ENCODE measurements around the gene SH3GL3.

The SH3GL3 gene

DNA sequence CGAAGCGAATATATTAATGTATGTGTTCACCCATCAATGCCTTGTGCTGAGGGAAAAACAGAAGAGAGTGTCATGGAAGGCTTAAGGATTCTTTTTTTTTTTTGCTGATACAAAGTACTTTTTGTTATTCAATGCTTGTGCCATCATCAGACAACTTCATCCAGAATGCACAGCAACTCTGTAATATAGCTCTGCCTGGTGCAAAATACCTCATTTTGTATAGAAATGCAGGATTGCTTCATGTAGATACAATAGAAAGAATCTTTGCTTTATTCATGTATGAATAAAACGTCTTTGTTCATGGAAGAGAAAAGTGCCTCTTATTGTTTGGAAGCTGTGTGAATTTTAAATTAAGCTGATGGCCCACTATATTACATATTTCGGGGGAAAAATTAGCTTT lies 62.9 kb downstream of the SH3GL3 start:
- no peak for DNase-seq (ENCODE audit: low spot score)

DNA sequence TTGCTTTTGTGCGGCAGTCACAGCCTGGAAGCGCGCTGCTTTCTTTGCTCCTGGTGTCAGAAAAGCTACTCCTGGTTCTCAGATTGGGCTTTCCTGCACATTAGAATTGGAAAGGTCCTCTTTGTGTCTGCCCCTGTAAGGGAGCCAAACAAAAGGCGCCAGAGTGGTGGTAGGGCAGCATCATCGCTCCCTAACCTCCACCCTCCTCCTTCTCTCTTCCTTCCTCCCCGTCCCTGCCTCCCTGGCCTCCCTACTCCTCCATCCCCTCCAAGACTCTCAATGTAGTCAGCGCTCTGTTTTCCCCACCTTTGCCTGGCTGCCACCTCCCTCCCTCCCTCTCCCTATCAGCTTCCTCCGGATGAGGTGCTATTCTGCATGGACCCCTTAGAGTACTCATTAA lies 65.3 kb downstream of the SH3GL3 start:
- no peak for DNase-seq (ENCODE audit: low spot score)

DNA sequence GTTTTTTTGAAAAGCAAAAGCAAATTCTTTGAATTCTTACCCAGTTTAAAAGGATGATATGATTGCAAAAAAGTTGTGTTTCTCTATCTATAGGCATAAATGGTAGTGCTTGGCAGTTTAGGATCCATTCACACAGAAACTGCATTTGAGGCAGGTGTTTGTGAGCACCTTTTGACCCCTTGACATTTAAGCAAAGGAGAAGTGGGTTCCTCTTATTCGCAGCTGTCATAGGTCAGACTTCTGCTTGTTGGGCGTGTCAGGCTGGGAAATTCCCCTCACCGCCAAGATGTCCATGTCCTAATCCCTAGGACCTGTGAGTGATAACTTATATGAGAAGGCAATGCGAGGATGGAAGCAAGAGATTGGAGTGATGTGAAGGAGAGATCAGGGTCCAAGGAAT lies 67.4 kb downstream of the SH3GL3 start:
- DNase-seq (ENCODE audit: low spot score), result no peak

DNA sequence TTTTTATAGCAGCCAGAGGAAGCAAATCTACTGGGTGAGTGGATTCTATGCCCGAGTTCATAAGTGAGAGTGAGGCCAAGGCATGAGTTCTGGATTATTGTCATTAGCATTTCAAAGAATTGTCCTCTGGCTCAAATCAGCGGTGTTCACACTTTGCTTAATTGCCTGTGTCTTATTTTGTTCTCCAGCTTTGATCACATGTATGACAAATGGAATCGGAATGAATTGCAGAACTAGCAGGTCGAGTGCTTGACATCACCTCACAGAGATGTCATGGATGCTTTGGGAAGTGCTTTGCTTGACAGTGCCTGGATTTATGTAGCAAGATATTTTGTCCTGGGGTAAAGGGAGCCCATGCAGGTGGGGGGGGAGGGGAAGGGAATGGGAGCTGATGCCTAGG lies 68.0 kb downstream of the SH3GL3 start:
- DNase-seq (ENCODE audit: low spot score), result no peak

DNA sequence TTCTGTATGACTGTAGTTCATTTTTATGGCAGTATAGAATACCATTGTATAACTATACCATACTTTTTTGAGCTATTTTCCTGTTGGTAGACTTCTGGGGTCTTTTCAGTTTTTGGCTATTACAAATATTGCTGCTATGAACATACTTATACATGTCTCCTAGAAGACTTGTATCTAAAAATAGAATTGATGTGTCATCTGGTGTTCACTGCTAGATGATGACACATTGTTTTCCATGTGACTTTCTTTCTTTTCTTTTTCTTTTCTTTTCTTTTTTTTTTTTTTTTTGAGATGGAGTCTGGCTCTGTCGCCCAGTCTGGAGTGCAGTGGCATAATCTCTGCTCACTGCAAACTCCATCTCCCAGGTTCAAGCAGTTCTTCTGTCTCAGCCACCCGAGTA lies 69.8 kb downstream of the SH3GL3 start:
- peak; percentile 27 for DNase-seq (ENCODE audit: low spot score)

DNA sequence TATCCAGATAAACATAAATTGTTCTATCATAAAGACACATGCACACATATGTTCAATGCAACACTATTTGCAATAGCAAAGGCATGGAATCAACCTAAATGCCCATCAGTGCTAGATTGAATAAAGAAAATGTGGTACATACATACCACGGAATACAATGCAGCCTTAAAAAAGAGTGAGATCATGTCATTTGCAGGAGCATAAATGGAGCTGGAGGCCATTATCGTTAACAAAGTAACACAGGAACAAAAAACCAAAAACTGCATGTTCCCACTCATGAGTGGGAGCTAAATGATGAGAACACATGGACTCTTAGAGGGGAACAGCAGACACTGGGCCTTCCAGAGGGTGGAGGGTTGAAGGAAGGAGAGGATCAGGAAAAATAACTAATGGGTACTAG lies 79.2 kb downstream of the SH3GL3 start:
- DNase-seq (ENCODE audit: low spot score), result no peak

DNA sequence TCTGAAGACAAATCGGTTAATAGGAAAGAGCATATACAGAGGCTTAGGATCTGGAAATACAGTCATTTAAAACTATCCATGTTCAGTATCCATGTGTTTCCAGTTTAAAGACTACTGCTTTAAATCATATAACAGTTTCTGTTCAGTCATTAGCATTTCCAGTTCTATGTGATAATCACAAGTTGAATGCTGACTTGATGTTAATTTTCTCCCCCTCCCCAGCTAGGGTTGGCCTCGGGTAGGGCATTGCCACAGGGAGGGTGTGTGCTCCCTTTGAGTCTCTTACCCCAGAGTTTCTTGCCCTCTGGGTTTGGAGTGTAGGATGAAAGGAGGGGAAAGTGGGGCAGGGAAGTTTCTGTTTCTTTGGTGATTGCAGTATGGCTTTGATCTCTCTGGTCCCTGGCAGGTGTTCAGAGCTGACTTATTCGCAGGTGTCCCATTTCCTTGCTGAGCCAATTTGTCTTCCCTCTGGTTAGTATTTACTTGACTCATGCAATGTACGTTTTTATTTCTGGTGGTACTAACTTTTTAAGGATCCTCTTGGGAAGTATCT lies 86.3 kb downstream of the SH3GL3 start:
- no peak for DNase-seq (ENCODE audit: low spot score)

DNA sequence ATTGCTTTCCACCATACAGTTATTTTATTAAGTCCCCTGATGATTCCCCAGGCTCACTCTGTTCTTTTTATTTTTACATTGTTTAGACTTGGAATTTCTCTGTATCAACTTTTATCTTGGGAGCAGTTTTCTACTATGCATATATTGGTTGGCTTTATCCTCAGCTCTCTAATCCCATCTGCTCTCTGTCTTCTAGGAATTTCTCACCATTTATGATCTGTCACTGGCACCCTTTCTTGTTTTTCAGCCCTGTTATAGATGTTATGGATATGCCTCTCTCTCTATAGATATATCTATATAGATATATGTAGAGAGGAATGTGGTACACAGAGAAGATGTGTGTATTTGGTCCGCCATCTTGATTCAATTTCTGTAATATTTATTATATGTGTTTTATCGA lies 90.5 kb downstream of the SH3GL3 start:
- no peak for DNase-seq (ENCODE audit: low spot score)

DNA sequence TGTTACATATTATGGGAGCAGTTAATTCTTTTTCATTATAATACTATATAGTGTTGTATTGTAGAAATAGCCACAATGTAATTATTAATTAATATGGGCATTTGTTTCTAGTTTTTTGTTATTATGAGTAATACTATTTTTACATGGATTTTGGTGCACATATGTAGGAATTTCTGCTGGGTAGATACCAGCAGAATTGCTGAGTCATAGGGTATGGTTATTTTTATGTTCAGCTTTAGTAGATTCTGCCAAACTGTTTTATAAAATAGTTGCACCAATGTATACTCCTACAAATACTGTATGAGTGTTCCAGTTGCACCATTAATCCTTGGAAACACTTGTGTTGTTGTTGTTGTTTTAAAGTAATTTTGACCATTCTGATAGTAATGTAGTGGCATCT lies 91.5 kb downstream of the SH3GL3 start:
- no peak for DNase-seq (ENCODE audit: low spot score)

DNA sequence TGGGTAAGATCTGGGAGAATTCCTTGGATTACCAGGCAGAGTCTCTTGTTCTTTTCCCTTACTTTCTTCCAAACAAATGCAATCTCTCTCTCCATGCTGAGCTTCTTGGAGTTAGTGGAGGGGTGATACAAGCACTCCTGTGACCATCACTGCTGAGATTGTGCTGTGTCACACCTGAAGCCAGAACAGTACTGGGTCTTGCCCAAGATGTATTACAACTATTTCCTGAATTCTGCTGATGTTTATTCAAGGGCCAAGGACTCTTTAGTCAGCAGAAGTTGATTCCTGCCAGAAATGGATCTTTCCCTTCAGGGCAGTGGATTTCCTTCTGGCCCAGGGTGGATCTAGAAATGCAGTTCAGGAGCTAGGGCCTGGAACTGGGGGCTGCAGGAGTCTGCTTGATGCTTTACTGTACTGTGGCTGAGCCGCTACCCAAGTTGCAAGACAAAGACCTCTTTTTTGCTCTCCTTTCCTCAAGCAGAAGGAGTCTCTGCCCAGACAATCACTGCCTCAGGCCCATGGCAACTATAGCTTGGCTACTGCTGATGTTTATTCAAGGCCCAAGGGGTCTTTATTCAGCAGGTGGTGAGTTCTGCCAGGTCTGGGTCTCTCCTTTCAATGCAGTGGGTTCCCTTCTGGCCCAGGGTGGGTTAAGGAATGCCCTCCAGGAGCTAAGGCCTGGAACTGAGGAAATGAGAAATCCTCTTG lies 98.8 kb downstream of the SH3GL3 start:
- no peak for DNase-seq (ENCODE audit: low spot score)

DNA sequence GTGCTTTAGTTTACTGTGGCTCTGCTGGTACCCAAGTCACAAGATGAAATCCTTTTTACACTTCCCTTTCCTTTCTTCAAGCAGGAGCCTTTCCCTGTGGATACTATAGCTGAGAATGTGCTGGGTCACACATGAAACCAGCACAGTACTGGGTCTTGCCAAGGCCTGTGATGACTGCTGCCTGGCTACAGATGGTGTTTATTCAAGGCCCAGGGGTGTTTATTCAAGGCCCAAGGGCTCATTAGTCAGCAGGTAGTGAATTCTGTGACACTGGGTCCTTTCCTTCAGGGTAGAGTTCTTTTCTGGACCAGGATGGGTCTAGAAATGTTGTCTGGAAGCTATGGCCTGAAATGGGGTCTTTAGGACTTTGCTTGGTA lies 99.4 kb downstream of the SH3GL3 start:
- DNase-seq (ENCODE audit: low spot score), result no peak

DNA sequence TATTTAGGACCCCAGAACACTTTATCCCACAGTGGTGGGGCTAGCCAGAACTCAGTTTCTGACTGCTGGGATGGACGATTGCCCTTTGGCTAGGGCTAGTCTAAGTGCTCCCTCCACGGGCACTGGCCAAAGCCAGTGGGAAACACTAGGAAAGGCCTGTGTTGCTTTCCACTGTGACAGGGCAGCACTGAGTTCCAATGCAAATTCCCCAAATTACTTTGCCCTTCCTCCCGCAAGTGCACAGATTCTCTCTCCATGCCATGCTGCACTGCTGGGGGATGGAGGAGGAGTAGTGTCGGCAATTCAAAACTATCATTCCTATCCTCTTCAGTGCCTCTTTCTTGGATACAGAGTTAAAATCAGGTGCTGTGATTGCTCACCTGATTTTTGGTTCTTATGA lies 100.0 kb downstream of the SH3GL3 start:
- DNase-seq (ENCODE audit: low spot score), result no peak

DNA sequence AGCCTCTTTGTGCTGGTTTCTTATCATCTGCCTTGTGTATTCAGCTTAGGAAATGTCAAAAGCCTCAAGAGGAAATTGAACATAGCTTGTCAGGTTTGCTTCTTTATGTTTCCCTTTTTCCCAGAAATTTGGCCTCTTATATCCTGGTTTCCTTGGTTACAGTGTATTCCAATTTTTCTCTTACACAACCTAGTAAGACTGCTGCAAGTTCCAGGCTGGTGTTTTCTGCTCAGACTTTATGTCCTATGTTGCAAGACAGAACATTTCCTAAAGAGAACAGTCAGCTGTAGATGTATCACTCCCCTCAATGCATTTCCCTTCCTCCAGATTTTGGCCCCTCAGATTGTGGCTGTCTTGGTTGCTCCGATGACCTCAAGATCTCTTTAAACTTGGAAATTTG lies 102.5 kb downstream of the SH3GL3 start:
- no peak for DNase-seq (ENCODE audit: low spot score)

DNA sequence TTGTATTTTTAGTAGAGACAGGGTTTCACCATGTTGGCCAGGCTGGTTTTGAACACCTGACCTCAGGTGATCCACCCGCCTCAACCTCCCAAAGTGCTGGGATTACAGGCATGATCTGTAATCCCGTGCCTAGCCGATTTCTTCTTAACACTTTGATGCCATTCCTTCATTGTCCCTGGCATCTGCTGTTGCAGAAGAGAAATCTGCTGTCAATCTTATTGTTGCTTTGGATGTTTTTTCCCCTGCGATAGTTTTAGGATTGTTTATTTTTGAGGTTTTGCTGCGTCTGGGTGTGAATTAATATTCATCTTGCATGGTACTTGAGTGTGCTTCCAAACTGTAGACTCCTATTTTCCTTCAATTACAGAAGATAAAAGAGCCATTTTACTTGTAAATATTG lies 107.4 kb downstream of the SH3GL3 start:
- no peak for DNase-seq (ENCODE audit: low spot score)

DNA sequence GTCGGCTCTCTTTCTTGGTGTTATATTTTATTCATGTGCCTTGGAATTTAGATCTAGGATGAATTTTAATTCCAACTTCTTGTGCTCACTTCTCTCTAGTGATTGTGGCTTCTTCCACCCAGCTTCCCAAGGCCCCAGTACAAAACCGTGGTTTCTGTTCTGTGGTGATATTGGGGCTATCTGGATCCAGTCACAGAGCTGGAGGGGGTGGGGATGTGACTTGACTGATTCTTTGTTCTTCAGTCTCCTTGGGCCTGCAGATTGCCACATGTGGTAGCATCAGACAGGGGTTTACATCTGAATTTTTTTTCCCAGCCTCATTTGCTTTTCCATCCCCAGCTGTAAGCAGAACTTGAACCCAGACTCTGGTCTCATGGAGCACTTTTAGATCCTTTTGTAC lies 108.2 kb downstream of the SH3GL3 start:
- no peak for DNase-seq (ENCODE audit: low spot score)

DNA sequence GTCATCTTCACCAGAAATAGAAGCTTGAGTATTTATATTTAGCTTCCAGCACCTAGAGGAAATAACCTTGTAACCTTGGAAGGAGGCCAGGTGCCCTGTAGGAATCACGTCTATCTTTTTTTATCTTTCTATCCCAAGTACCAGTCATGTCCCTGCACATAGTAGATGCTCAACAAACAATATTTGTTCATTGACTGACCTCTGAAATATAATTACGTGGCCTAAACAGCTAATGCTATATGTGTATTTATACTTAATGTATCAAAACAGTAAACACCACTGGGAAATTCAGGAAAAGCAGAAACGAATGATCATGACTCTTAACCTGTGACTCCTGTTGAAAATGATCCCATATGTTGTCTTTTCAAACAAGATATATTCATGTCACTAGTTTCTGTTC lies 108.9 kb downstream of the SH3GL3 start:
- no peak for DNase-seq (ENCODE audit: low spot score)

DNA sequence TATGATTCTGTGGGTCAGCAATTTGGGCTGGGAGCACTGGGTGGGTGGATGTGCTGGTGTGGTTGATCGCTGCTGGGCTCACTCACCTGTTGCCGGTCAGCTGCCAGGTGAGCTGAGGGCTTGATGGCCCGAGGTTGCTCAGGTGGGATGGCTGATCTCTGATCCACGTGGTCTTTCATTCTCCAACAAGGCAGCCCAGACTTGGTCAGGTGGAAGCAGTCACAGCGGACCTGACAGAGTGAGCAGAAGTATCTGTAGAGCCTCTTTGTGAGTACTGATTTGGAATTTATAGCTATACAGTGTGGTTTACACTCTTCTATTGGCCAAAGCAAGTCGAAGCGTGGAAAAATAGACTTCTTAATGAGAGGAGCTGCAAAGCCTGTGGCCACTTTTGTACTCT lies 109.6 kb downstream of the SH3GL3 start:
- no peak for DNase-seq (ENCODE audit: low spot score)

DNA sequence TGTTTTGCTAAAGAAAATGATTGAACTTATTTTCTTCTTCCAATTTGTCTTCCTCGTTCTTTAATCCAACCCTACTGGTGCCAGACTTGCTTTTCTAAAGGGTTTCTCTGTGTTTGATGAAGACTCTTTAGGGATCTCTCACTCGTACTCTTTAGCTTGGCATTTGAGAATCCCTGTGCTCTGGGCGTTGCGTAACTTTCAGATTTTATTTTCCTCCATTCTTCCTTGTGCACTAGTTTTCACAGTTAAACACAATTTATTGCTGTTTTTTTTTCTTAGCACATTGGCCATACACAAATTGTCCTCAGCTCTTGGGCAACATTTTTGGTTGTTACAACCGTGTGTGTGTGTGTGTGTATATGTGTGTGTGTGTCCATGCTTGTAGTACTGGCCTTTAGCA lies 111.0 kb downstream of the SH3GL3 start:
- no peak for DNase-seq (ENCODE audit: low spot score)

DNA sequence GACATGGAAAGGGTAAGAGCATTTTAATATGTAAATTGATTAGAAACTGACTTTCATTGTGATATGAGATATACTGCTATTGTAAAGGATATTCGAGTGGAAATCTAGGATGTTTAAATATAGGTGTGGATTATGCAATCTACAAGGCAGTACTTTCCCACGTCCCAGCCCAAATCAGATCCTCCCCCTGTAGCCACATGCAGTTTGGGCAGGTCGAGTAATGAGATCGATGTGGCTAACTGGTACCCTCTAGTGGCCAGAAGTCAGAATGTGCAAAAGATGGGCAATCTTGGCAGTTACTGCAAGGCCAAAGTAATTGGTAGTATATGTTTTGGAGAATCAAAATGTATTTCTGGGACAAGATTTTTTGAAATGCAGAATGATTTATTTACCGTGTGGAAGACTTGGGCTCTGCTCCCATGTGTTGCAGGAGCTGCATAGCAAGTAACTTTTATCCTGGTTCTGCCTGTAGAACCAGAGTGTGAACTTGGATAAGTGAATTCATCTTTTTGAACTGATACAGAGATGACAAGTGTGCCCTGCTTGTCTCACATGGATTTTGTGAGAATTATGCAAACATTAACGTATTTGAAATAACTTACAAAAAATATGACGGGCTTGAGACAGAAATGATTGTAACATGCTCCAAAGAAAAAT lies 112.3 kb downstream of the SH3GL3 start:
- peak; percentile 84 for DNase-seq (ENCODE audit: low spot score)

DNA sequence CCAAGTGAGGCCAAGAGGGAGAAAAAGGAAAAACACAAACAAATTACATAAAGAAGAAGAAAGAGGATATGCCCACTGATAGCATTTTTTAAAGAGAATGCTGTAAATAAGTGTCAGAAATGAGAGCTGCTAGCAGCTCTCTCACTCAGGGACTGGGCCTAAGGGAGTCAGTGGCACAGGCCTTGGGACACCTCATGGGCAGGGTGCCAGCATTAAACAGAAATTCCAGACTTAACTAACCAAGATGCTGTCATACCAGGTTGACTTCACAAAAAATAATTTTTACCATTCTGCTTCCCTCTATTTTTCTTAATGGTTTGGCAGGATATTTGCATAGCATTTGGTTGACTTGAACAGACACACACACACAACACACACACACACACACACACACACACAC lies 114.5 kb downstream of the SH3GL3 start:
- no peak for DNase-seq (ENCODE audit: low spot score)

DNA sequence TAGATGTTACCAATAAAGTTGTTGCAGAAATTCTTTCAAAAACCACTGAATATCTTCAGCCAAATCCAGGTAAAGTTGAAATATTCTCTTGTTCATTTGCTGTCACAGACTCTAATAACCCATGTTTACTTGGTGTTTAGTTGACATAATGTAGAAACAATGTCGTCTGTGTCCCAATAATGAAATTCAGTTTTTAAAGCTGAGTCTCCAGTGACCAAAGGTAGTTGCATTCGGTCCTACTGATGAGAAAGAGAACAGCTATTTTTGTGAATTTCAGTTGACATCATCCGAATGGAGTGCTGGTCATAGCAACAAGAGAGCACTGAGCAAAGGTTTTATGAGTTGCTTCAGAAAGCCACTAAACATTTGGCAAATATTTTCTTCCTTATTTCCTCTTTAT lies 118.0 kb downstream of the SH3GL3 start:
- no peak for DNase-seq (ENCODE audit: low spot score)

DNA sequence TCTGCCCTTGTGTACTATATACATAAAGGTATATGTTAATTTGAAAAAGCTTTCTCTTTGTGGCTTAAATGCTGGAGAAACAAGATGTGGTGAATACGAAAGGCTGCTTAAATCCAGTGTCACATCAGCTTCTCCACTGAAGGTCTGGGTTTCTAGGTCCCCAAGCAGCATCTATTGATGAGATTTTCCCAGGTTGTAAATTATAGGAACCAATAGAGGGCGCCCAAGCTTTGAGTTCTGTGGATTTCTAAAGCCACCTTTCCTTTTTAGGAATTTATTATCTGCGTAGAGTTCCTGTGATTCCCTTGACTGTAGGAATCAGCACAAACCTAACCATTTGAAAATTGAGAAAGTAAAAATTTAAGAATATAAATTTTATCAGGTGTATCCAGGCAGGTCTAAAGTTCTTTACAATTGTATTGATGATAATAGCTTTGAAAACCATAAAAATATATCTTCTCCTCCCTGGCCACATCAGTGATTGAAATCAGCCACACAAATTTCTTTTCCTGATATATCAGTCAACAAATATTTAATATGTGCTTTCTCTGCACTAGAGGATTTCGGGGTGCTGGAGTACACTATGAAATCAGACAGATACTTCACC lies 118.5 kb downstream of the SH3GL3 start:
- peak; percentile 33 for DNase-seq (ENCODE audit: low spot score)

DNA sequence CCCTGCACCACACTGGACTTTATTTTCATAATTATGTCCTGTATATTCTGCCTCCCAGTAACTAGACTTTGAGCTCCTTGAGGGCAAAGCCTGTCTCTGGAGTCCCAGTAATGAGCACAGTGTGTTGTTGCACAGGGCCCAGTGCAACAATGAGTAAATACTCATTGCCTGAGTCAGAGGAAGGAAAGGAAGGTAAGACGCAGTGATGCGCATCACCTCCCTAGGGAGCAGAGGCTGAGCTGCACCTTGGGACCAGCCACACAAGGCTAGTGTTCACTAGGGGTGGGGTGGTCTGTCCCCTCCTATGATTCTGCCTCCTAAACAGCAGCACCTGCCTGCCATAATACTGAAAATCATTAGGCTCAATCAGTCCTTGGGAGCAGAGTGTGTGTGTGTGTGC lies 120.2 kb downstream of the SH3GL3 start:
- DNase-seq (ENCODE audit: low spot score), result no peak

DNA sequence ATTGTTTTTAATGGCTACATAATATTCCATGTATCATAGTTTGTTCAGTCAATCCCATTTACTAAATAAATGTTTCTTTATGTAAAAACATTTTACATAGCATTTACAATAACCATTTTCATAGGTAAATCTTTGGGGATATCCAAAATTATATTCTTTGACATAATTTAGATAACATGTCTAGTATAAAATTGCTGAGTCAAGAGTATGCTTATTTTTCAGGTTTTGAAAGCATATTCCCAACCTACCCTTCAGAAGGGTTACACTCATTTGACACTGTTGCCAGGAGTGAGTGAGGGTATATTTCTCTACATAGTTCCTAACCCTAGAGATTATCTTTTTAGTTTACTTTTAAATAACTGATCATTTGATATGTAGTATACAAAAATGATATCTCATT lies 122.2 kb downstream of the SH3GL3 start:
- DNase-seq (ENCODE audit: low spot score), result no peak
